ENCODE results near the gene TRIM2. TPM values are rescaled to one million over a fixed set of nuclear protein-coding genes. Genes with fewer than 3 reads are reported as not detected.

Gene TRIM2
- total RNA-seq, 4 donors from 2014 or later = 146 to 229 (median 192) TPM

DNA sequence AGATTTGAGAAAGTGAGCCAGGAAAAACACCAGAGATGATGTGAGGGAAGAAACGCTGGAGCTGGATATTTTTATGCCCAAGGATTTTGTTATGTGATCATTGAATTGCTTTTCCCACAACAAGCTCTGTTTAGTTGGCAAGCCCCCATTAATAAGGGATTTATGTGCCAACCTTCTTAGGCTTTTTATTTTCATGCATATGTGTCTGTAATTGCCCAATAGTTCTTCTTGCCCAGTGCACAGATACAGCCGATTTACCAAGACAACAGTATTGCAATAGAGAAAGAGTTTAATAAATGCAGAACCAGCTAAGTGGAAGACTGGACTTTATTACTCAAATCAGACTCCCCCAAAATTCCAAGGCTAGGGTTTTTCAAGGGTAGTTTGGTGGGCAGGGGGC is 57.7 kb downstream of the TRIM2 start:
- peak overlapping the region in 1 of 3 donors; percentile 23 for H3K27ac ChIP-seq
- H3K4me3 ChIP-seq (replicated peaks in 1 of 3) = no peak overlapping the region
- no peaks in the 10 kb centered on the region for H3K36me3 ChIP-seq
- no peak for DNase-seq
- no peak for TF ChIP-seq POLR2A (IDR thresholded peaks at IDR 0.05)
- TF ChIP-seq, protein P1, sequence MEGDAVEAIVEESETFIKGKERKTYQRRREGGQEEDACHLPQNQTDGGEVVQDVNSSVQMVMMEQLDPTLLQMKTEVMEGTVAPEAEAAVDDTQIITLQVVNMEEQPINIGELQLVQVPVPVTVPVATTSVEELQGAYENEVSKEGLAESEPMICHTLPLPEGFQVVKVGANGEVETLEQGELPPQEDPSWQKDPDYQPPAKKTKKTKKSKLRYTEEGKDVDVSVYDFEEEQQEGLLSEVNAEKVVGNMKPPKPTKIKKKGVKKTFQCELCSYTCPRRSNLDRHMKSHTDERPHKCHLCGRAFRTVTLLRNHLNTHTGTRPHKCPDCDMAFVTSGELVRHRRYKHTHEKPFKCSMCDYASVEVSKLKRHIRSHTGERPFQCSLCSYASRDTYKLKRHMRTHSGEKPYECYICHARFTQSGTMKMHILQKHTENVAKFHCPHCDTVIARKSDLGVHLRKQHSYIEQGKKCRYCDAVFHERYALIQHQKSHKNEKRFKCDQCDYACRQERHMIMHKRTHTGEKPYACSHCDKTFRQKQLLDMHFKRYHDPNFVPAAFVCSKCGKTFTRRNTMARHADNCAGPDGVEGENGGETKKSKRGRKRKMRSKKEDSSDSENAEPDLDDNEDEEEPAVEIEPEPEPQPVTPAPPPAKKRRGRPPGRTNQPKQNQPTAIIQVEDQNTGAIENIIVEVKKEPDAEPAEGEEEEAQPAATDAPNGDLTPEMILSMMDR (IDR thresholded peaks at IDR 0.05) = no peak
- intact Hi-C loops (cut with DNase I) = no loop called here
- H3K27me3 ChIP-seq = no peaks in the 10 kb centered on the region
- peaks cover 21 to 22% of the 10 kb centered on the region in 2 donors for H3K4me1 ChIP-seq
- no peaks in the 10 kb centered on the region for H3K9me3 ChIP-seq
- 84 to 88% methylated on average over 2 of the region's 2 CpGs for WGBS, 2 donors

DNA sequence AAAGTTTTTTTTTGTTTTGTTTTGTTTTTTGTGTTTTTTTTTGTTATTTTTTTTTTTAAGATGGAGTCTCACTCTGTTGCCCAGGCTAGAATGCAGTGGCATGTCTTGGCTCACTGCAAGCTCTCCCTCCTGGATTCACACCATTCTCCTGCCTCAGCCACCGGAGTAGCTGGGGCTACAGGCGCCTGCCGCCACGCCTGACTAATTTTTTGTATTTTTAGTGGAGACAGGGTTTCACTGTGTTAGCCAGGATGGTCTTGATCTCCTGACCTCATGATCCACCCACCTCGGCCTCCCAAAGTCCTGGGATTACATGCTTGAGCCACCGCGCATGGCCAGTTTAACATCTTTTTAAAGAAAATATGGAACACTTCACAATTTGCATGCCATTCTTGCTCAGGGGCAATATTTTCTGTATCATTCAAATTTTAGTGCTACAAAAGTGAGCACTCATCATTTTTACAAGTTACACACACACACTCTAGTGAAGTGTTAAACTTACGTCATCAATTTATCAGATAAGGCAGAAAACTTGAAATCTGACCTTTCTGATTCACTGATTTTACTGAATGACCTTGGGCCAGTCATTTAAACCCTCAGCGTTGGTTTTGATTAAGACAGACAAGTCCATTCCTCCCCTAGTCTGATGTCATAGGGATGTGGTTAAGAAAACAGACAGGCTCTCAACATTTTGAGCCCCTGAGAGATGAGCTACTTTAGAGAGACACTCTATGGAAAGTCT is 61.2 kb downstream of the TRIM2 start:
- H3K27ac ChIP-seq = peak overlapping the region; percentile 71 to 86 (median 85)
- H3K4me3 ChIP-seq (replicated peaks in 1 of 3) = no peak overlapping the region
- H3K27me3 ChIP-seq = no peaks in the 10 kb centered on the region
- no peaks in the 10 kb centered on the region for H3K9me3 ChIP-seq
- no peak for TF ChIP-seq POLR2A (IDR thresholded peaks at IDR 0.05)
- TF ChIP-seq, protein P1 (IDR thresholded peaks at IDR 0.05) = no peak
- WGBS, 2 donors = 27 to 43% methylated on average over 9 of the region's 9 CpGs
- peak; percentile 80 to 81 for DNase-seq
- no peaks in the 10 kb centered on the region for H3K36me3 ChIP-seq
- peaks cover 49 to 52% of the 10 kb centered on the region in 2 donors for H3K4me1 ChIP-seq
- intact Hi-C loops (cut with DNase I) = no loop called here

DNA sequence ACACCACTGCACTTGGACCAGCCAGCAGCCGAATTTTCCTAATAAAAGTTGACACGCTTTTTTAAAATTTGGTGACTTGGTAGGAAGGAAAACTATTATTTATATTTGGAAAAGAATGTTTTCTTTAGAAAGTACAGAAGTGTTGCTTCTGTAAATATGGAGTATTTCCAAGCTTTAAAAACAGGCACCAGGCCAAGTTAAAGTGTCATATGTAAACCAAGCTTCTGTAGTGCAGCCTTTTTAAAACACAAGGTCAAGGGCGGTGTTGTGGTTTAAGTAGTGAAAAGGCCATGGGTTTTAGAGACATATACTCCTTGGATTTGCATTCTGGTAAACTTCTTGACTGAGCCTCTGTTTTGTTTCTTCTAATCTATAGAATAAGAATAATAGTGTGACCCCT is 62.7 kb downstream of the TRIM2 start:
- DNase-seq = peak; percentile 47 to 60
- Histone ChIP-seq H3K4me1 (peaks cover 58 to 63% of the 10 kb centered on the region in 2 donors), H3K36me3 (no peaks in the 10 kb centered on the region), H3K4me3 (replicated peaks in 1 of 3) (no peak overlapping the region), H3K27ac (peak overlapping the region; percentile 85 to 87 (median 86)), H3K9me3 (no peaks in the 10 kb centered on the region), H3K27me3 (no peaks in the 10 kb centered on the region)
- TF ChIP-seq POLR2A (IDR thresholded peaks at IDR 0.05) = no peak
- TF ChIP-seq, protein P1 (IDR thresholded peaks at IDR 0.05) = no peak
- WGBS, 2 donors = 18 to 32% methylated on average over 3 of the region's 3 CpGs
- intact Hi-C loops (cut with DNase I) = no loop called here

DNA sequence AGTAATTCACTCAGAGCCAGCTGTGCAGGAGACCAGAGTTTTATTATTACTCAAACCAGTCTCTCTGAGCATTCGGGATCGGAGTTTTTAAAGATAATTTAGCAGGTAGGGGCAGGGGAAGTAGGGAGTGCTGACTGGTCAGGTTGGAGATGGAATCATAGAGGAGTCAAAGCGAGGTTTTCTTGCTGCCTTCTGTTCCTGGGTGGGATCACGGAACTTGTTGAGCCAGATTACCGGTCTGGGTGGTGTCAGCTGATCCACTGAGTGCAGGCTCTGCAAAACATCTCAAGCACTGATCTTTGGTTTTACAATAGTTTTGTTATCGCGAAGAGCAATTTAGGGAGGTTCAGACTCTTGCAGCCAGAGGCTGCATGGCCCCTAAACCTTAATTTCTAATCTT is 63.6 kb downstream of the TRIM2 start:
- intact Hi-C loops (cut with DNase I) = no loop called here
- no peak overlapping the region for H3K4me3 ChIP-seq (replicated peaks in 1 of 3)
- H3K4me1 ChIP-seq = peaks cover 58 to 64% of the 10 kb centered on the region in 2 donors
- H3K36me3 ChIP-seq = no peaks in the 10 kb centered on the region
- no peaks in the 10 kb centered on the region for H3K9me3 ChIP-seq
- 44 to 69% methylated on average over 7 of the region's 7 CpGs for WGBS, 2 donors
- no peaks in the 10 kb centered on the region for H3K27me3 ChIP-seq
- TF ChIP-seq, protein P1 (IDR thresholded peaks at IDR 0.05) = no peak
- TF ChIP-seq POLR2A (IDR thresholded peaks at IDR 0.05) = peak in 1 of 2 donors; percentile 31
- peak overlapping the region; percentile 85 to 87 (median 86) for H3K27ac ChIP-seq
- DNase-seq = peak; percentile 76 to 78

DNA sequence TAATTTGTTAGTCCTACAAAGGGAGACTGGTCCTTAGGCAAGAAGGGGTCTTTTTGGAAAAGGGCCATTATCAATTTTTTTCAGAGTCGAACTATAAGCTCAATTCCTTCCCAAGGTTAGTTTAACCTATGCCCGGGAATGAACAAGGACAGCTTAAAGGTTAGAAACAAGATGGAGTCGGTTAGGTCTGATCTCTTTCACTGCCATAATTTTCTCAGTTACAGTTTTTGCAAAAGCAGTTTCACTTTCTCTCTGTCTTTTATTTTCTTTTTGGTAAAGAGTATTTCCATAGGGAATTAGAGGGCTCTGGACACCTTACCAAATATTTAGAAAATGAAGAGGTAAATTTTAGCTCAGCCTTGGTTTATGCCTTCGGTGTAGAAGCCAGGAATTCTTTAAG is 64.1 kb downstream of the TRIM2 start:
- no peaks in the 10 kb centered on the region for H3K36me3 ChIP-seq
- no peak for TF ChIP-seq POLR2A (IDR thresholded peaks at IDR 0.05)
- TF ChIP-seq, protein P1 (IDR thresholded peaks at IDR 0.05) = no peak
- no peaks in the 10 kb centered on the region for H3K27me3 ChIP-seq
- peak overlapping the region; percentile 85 to 87 (median 86) for H3K27ac ChIP-seq
- WGBS, 2 donors = 47 to 62% methylated on average over 4 of the region's 4 CpGs
- DNase-seq = no peak
- H3K4me3 ChIP-seq (replicated peaks in 1 of 3) = no peak overlapping the region
- intact Hi-C loops (cut with DNase I) = no loop called here
- peaks cover 58 to 64% of the 10 kb centered on the region in 2 donors for H3K4me1 ChIP-seq
- no peaks in the 10 kb centered on the region for H3K9me3 ChIP-seq

All from thyroid gland (tissue), 4 donors.